ENCODE measurements around the gene TCP10L. TPM values are rescaled to one million over a fixed set of nuclear protein-coding genes. Genes with fewer than 3 reads are reported as not detected.

TCP10L gene
- total RNA-seq, 4 donors from 2014 or later = 0.14 to 0.79 TPM; not detected in 2

- H3K27ac ChIP-seq = no peak overlapping the region
- no peaks in the 10 kb centered on the region for H3K9me3 ChIP-seq
- no peak for DNase-seq
- no peaks in the 10 kb centered on the region for H3K36me3 ChIP-seq
- intact Hi-C loops (cut with DNase I; ENCODE audit: low total_unique reads) = no loop called here
- H3K4me1 ChIP-seq = no peaks in the 10 kb centered on the region
- H3K4me3 ChIP-seq = no peak overlapping the region
- no peak for TF ChIP-seq POLR2A (IDR thresholded peaks at IDR 0.05)
- TF ChIP-seq EP300 (IDR thresholded peaks at IDR 0.05; ENCODE audit: low read depth) = no peak
- no peak for TF ChIP-seq CTCF (IDR thresholded peaks at IDR 0.05)
- no peak for TF ChIP-seq POLR2AphosphoS5 (IDR thresholded peaks at IDR 0.05)
- no peaks in the 10 kb centered on the region for H3K27me3 ChIP-seq
- WGBS, 2 donors (ENCODE audit: low coverage in 1 of 2) = 74% methylated on average over 13 of the region's 13 CpGs; no CpG with 5 or more reads in 1 of the 2 donors
- in situ Hi-C loops (cut with MboI; ENCODE audit: low pct_ligation_motif_present in 1 of 4, low pct_unique_long_range_greater_than_20kb in 1 of 4, low sequenced_read_pairs in 3 of 4) = no loop called here
These were observed 1.8 kb upstream of the TCP10L start for GRCh38 chr21:32587120-32587519.

- no peaks in the 10 kb centered on the region for H3K36me3 ChIP-seq
- WGBS, 2 donors (ENCODE audit: low coverage in 1 of 2) = 78 to 87% methylated on average over 9 of the region's 9 CpGs
- no peak overlapping the region for H3K27ac ChIP-seq
- intact Hi-C loops (cut with DNase I; ENCODE audit: low total_unique reads) = no loop called here
- in situ Hi-C loops (cut with MboI; ENCODE audit: low pct_ligation_motif_present in 1 of 4, low pct_unique_long_range_greater_than_20kb in 1 of 4, low sequenced_read_pairs in 3 of 4) = no loop called here
- H3K9me3 ChIP-seq = no peaks in the 10 kb centered on the region
- no peaks in the 10 kb centered on the region for H3K27me3 ChIP-seq
- H3K4me1 ChIP-seq = no peaks in the 10 kb centered on the region
- no peak for DNase-seq
- no peak overlapping the region for H3K4me3 ChIP-seq
- TF ChIP-seq CTCF (IDR thresholded peaks at IDR 0.05) (no peak), POLR2A (IDR thresholded peaks at IDR 0.05) (no peak), EP300 (IDR thresholded peaks at IDR 0.05; ENCODE audit: low read depth) (no peak), POLR2AphosphoS5 (IDR thresholded peaks at IDR 0.05) (no peak)
These were observed 647 bp upstream of the TCP10L start for GRCh38 chr21:32585970-32586369.

- TF ChIP-seq POLR2A (IDR thresholded peaks at IDR 0.05) = no peak
- TF ChIP-seq EP300 (IDR thresholded peaks at IDR 0.05; ENCODE audit: low read depth) = no peak
- TF ChIP-seq POLR2AphosphoS5 (IDR thresholded peaks at IDR 0.05) = no peak
- TF ChIP-seq CTCF (IDR thresholded peaks at IDR 0.05) = no peak
- intact Hi-C loops (cut with DNase I; ENCODE audit: low total_unique reads) = no loop called here
- H3K27me3 ChIP-seq = no peaks in the 10 kb centered on the region
- no peaks in the 10 kb centered on the region for H3K9me3 ChIP-seq
- H3K27ac ChIP-seq = no peak overlapping the region
- WGBS, 2 donors (ENCODE audit: low coverage in 1 of 2) = 80% methylated on average over 8 of the region's 8 CpGs; no CpG with 5 or more reads in 1 of the 2 donors
- H3K4me3 ChIP-seq = no peak overlapping the region
- DNase-seq = no peak
- in situ Hi-C loops (cut with MboI; ENCODE audit: low pct_ligation_motif_present in 1 of 4, low pct_unique_long_range_greater_than_20kb in 1 of 4, low sequenced_read_pairs in 3 of 4) = no loop called here
- no peaks in the 10 kb centered on the region for H3K36me3 ChIP-seq
- H3K4me1 ChIP-seq = no peaks in the 10 kb centered on the region
These were observed 851 bp downstream of the TCP10L start for GRCh38 chr21:32584472-32584871.

GRCh38 chr21:32581732-32582131 is 3.6 kb downstream of the TCP10L start:
- Histone ChIP-seq H3K27me3 (no peaks in the 10 kb centered on the region), H3K27ac (no peak overlapping the region), H3K4me1 (no peaks in the 10 kb centered on the region), H3K36me3 (no peaks in the 10 kb centered on the region), H3K9me3 (no peaks in the 10 kb centered on the region), H3K4me3 (no peak overlapping the region)
- TF ChIP-seq POLR2AphosphoS5 (IDR thresholded peaks at IDR 0.05) (no peak), EP300 (IDR thresholded peaks at IDR 0.05; ENCODE audit: low read depth) (no peak), CTCF (IDR thresholded peaks at IDR 0.05) (no peak), POLR2A (IDR thresholded peaks at IDR 0.05) (no peak)
- 91% methylated on average over 4 to 13 of the region's 13 CpGs for WGBS, 2 donors (ENCODE audit: low coverage in 1 of 2)
- in situ Hi-C loops (cut with MboI; ENCODE audit: low pct_ligation_motif_present in 1 of 4, low pct_unique_long_range_greater_than_20kb in 1 of 4, low sequenced_read_pairs in 3 of 4) (no loop called here), intact Hi-C loops (cut with DNase I; ENCODE audit: low total_unique reads) (no loop called here)
- DNase-seq = no peak

All from transverse colon (tissue), 4 donors.